T-cell (primary cell): ENCODE measurements around the gene ZDHHC24. TPM values are rescaled to one million over a fixed set of nuclear protein-coding genes. Genes with fewer than 3 reads are reported as not detected.
A peak's percentile ranks its signal among the peaks of the same experiment; 100 is the strongest.

ENCODE experiments used
- ATAC-seq, 4 experiments: fragments of 200-7000 bp in 3 of 4; fragments of 150-1000 bp in 1 of 4; cut with Tn5 transposase; replicated peaks in 1 of 4; 1 replicate in 3 of 4; 2 replicates in 1 of 4; pipeline ENCODE4 v1.10.0; 2021; ENCODE audit warnings: moderate library complexity in 3 of 4, mild to moderate bottlenecking in 2 of 4, moderate number of reproducible peaks in 1 of 4
- CTCF ChIA-PET, 2 donors: fragments of 300-600 bp; sonication (Branson Sonifier 250); formaldehyde crosslinking; loops; one replicate each; lab custom pipeline; 2022; ENCODE audit warnings: antibody characterized with exemption in 2 of 2; lab: Charles Lee
- POLR2A ChIA-PET, 2 donors: fragments of 300-600 bp; sonication (Branson Sonifier 250); formaldehyde crosslinking; loops; one replicate each; lab custom pipeline; 2022; ENCODE audit warnings: antibody characterized with exemption in 2 of 2; lab: Charles Lee
- DNase-seq, 35 experiments: peaks; one replicate each; pipeline versions ENCODE4 v3.0.0 to v3.0.0-alpha.2; 2013 to 2023
- H3K27ac ChIP-seq: one replicate; pipeline ENCODE4 v1.5.1; 2013; ENCODE audit warnings: low read length
- H3K27me3 ChIP-seq, 2 experiments: replicated peaks in 1 of 2; 1 replicate in 1 of 2; 2 replicates in 1 of 2; pipeline versions ENCODE4 v1.6.1 to v1.7.0; 2013; ENCODE audit warnings: low read length in 1 of 2, mixed read lengths in 1 of 2; ENCODE audit not compliant: control insufficient read depth in 2 of 2, insufficient read depth in 2 of 2; ENCODE audit errors: extremely low read depth in 1 of 2
- H3K36me3 ChIP-seq, 2 donors: 1 replicate in 1 of 2; 2 replicates in 1 of 2; pipeline versions ENCODE4 v1.6.1 to v1.7.0; 2013; ENCODE audit warnings: low read length in 1 of 2; ENCODE audit not compliant: control insufficient read depth in 2 of 2, insufficient read depth in 1 of 2; ENCODE audit errors: extremely low read depth in 1 of 2
- H3K4me1 ChIP-seq, 2 experiments: 1 replicate in 1 of 2; 2 replicates in 1 of 2; pipeline versions ENCODE4 v1.6.1 to v1.7.0; 2013; ENCODE audit warnings: low read length in 2 of 2, mixed read lengths in 1 of 2; ENCODE audit not compliant: insufficient read depth in 2 of 2, control insufficient read depth in 1 of 2; ENCODE audit errors: extremely low read depth in 1 of 2
- H3K4me3 ChIP-seq, 2 donors: 1 replicate in 1 of 2; 2 replicates in 1 of 2; pipeline versions ENCODE4 v1.5.1 to v1.7.0; 2013; ENCODE audit warnings: mild to moderate bottlenecking in 2 of 2, low read length in 1 of 2, moderate library complexity in 1 of 2; ENCODE audit not compliant: control insufficient read depth in 1 of 2; ENCODE audit errors: extremely low read depth in 1 of 2
- H3K9me3 ChIP-seq: 2 replicates; pipeline ENCODE4 v1.7.0; 2013
- H3K27ac Mint-ChIP-seq, 2 donors: one replicate each; pipeline ENCODE4 v1.8.0; 2020 to 2021; ENCODE audit warnings: mild to moderate bottlenecking in 2 of 2, mixed read lengths in 2 of 2
- H3K27me3 Mint-ChIP-seq, 2 donors: one replicate each; pipeline ENCODE4 v1.8.0; 2021 to 2022; ENCODE audit warnings: mixed read lengths in 2 of 2
- H3K36me3 Mint-ChIP-seq: one replicate; pipeline ENCODE4 v1.8.0; 2021; ENCODE audit warnings: mixed read lengths
- H3K4me1 Mint-ChIP-seq, 3 donors: one replicate each; pipeline ENCODE4 v1.8.0; 2020 to 2022; ENCODE audit warnings: mixed read lengths in 3 of 3, mild to moderate bottlenecking in 1 of 3
- H3K4me3 Mint-ChIP-seq, 3 donors: one replicate each; pipeline ENCODE4 v1.8.0; 2020 to 2022; ENCODE audit warnings: mild to moderate bottlenecking in 3 of 3, mixed read lengths in 3 of 3, moderate library complexity in 3 of 3
- H3K9me3 Mint-ChIP-seq, 3 donors: one replicate each; pipeline ENCODE4 v1.8.0; 2020 to 2022; ENCODE audit warnings: mixed read lengths in 3 of 3
- WGBS: methylation state at CpG from one replicate; pipeline ENCODE4 v1.1.5; 2013; ENCODE audit warnings: missing lambda C conversion rate; ENCODE audit not compliant: insufficient coverage; 5-methylcytosine and 5-hydroxymethylcytosine counted together
- total RNA-seq, 35 experiments: library from RNA in 6 of 35; stranded (reverse) in 6 of 35; fragments of 120-200 nt in 1 of 35; gene quantifications; one replicate each; pipeline versions ENCODE4 v1.2.1 to v1.2.4 and lab custom pipeline; 2013 to 2026

ZDHHC24 gene
- total RNA-seq, 5 donors from 2014 or later (not counting 1 experiment from before 2014, with no cell fraction given): 17.2 to 25.7 (median 23.5) TPM

GRCh38 chr11:66476841-66477251 lies 69.0 kb downstream of the ZDHHC24 start:
- peaks cover 18 to 22% (median 20%) of the 10 kb centered on the region in 3 donors for H3K4me1 Mint-ChIP-seq
- peak overlapping the region in 1 of 2 donors; percentile 4 for H3K27ac Mint-ChIP-seq
- ChIA-PET CTCF (no interaction called here), POLR2A (no interaction called here)
- ATAC-seq (no peak), DNase-seq (no peak)
- no peak overlapping the region for H3K4me3 Mint-ChIP-seq
- Histone ChIP-seq H3K4me3 (no peak overlapping the region), H3K9me3 (no peaks in the 10 kb centered on the region), H3K36me3 (peaks cover 0 to 6% of the 10 kb centered on the region in 2 donors), H3K4me1 (peaks cover 3 to 23% of the 10 kb centered on the region in 2 experiments), H3K27ac (no peak overlapping the region), H3K27me3 (no peaks in the 10 kb centered on the region)
- no peaks in the 10 kb centered on the region for H3K9me3 Mint-ChIP-seq
- 94% methylated on average over 8 of the region's 9 CpGs for WGBS
- no peaks in the 10 kb centered on the region for H3K27me3 Mint-ChIP-seq
- H3K36me3 Mint-ChIP-seq: peaks cover 3% of the 10 kb centered on the region

GRCh38 chr11:66476173-66476840 lies 69.5 kb downstream of the ZDHHC24 start:
- no peak overlapping the region for H3K27ac ChIP-seq
- no peak for ATAC-seq
- 88% methylated on average over 4 of the region's 10 CpGs for WGBS
- Mint-ChIP-seq H3K9me3 (no peaks in the 10 kb centered on the region), H3K27ac (peak overlapping the region in 1 of 2 donors; percentile 4), H3K27me3 (no peaks in the 10 kb centered on the region), H3K36me3 (peaks cover 3% of the 10 kb centered on the region), H3K4me3 (no peak overlapping the region), H3K4me1 (peaks cover 18 to 22% (median 20%) of the 10 kb centered on the region in 3 donors)
- H3K4me3 ChIP-seq: no peak overlapping the region
- H3K4me1 ChIP-seq: peaks cover 3 to 22% of the 10 kb centered on the region in 2 experiments
- H3K36me3 ChIP-seq: peaks cover 0 to 6% of the 10 kb centered on the region in 2 donors
- ChIA-PET CTCF (no interaction called here), POLR2A (no interaction called here)
- no peak for DNase-seq
- H3K9me3 ChIP-seq: no peaks in the 10 kb centered on the region
- H3K27me3 ChIP-seq: no peaks in the 10 kb centered on the region

GRCh38 chr11:66475349-66476172 lies 70.3 kb downstream of the ZDHHC24 start:
- H3K36me3 ChIP-seq: peaks cover 0 to 6% of the 10 kb centered on the region in 2 donors
- peaks cover 3% of the 10 kb centered on the region for H3K36me3 Mint-ChIP-seq
- WGBS: 95% methylated on average over 44 of the region's 44 CpGs
- ChIA-PET POLR2A (no interaction called here), CTCF (no interaction called here)
- no peaks in the 10 kb centered on the region for H3K27me3 ChIP-seq
- H3K27ac ChIP-seq: no peak overlapping the region
- DNase-seq (no peak), ATAC-seq (no peak)
- H3K4me3 Mint-ChIP-seq: no peak overlapping the region
- H3K27ac Mint-ChIP-seq: no peak overlapping the region
- peaks cover under 1 to 15% of the 10 kb centered on the region in 2 experiments for H3K4me1 ChIP-seq
- H3K9me3 ChIP-seq: no peaks in the 10 kb centered on the region
- H3K27me3 Mint-ChIP-seq: no peaks in the 10 kb centered on the region
- H3K9me3 Mint-ChIP-seq: no peaks in the 10 kb centered on the region
- peaks cover 13 to 20% (median 17%) of the 10 kb centered on the region in 3 donors for H3K4me1 Mint-ChIP-seq
- no peak overlapping the region for H3K4me3 ChIP-seq

GRCh38 chr11:66473608-66474515 lies 72.0 kb downstream of the ZDHHC24 start:
- Mint-ChIP-seq H3K27ac (no peak overlapping the region), H3K4me1 (peaks cover 3 to 11% (median 8%) of the 10 kb centered on the region in 3 donors), H3K9me3 (no peaks in the 10 kb centered on the region), H3K4me3 (no peak overlapping the region), H3K27me3 (no peaks in the 10 kb centered on the region), H3K36me3 (peaks cover 8% of the 10 kb centered on the region)
- no peaks in the 10 kb centered on the region for H3K27me3 ChIP-seq
- ChIA-PET POLR2A (no interaction called here), CTCF (interaction anchor here in 1 of 2 donors (0.5 kb wide), 1 partner anchor 328 kb away, joined by 4 read pairs; no protein-coding TSS in a partner anchor)
- H3K4me1 ChIP-seq: peaks cover 0 to under 1% of the 10 kb centered on the region in 2 experiments
- H3K9me3 ChIP-seq: no peaks in the 10 kb centered on the region
- no peak overlapping the region for H3K27ac ChIP-seq
- H3K36me3 ChIP-seq: peaks cover 0 to 6% of the 10 kb centered on the region in 2 donors
- no peak for DNase-seq
- WGBS: 90% methylated on average over 15 of the region's 20 CpGs
- no peak for ATAC-seq
- H3K4me3 ChIP-seq: no peak overlapping the region

GRCh38 chr11:66473167-66473566 lies 72.7 kb downstream of the ZDHHC24 start:
- CTCF ChIA-PET: no interaction called here
- H3K27me3 Mint-ChIP-seq: no peaks in the 10 kb centered on the region

More at GRCh38 chr11:66473167-66473566, 72.7 kb downstream of the ZDHHC24 start:
- H3K27ac Mint-ChIP-seq: no peak overlapping the region
- no peaks in the 10 kb centered on the region for H3K9me3 ChIP-seq
- no peak overlapping the region for H3K4me3 ChIP-seq
- peaks cover 4 to 13% (median 10%) of the 10 kb centered on the region in 3 donors for H3K4me1 Mint-ChIP-seq
- ATAC-seq (no peak), DNase-seq (no peak)
- POLR2A ChIA-PET: no interaction called here
- H3K27ac ChIP-seq: no peak overlapping the region
- no peaks in the 10 kb centered on the region for H3K9me3 Mint-ChIP-seq
- peaks cover 0 to under 1% of the 10 kb centered on the region in 2 experiments for H3K4me1 ChIP-seq
- H3K36me3 ChIP-seq: peaks cover 0 to 6% of the 10 kb centered on the region in 2 donors
- H3K36me3 Mint-ChIP-seq: peaks cover 8% of the 10 kb centered on the region
- WGBS: 98% methylated on average over 11 of the region's 11 CpGs
- no peak overlapping the region for H3K4me3 Mint-ChIP-seq
- H3K27me3 ChIP-seq: no peaks in the 10 kb centered on the region
